Stimulated activated CD4-positive, alpha-beta T cell treated with anti-CD3 and anti-CD28 coated beads, Interleukin-12 subunit alpha, Interleukin-12 subunit beta, amount 100 ng/mL, for 24 hours (primary cell): ENCODE measurements around the gene ARL13B.
A peak's percentile ranks its signal among the peaks of the same experiment; 100 is the strongest.
"Not testable (repeated sequence)": the region's sequence is repeated elsewhere in the genome, so short reads cannot be mapped to it uniquely, and the experiment has no call there.

ENCODE experiments used
- DNase-seq, 2 experiments: peaks; one replicate each; pipeline ENCODE4 v3.0.0-alpha.2; 2020; ENCODE audit warnings: low read depth in 2 of 2

The ARL13B gene

DNA sequence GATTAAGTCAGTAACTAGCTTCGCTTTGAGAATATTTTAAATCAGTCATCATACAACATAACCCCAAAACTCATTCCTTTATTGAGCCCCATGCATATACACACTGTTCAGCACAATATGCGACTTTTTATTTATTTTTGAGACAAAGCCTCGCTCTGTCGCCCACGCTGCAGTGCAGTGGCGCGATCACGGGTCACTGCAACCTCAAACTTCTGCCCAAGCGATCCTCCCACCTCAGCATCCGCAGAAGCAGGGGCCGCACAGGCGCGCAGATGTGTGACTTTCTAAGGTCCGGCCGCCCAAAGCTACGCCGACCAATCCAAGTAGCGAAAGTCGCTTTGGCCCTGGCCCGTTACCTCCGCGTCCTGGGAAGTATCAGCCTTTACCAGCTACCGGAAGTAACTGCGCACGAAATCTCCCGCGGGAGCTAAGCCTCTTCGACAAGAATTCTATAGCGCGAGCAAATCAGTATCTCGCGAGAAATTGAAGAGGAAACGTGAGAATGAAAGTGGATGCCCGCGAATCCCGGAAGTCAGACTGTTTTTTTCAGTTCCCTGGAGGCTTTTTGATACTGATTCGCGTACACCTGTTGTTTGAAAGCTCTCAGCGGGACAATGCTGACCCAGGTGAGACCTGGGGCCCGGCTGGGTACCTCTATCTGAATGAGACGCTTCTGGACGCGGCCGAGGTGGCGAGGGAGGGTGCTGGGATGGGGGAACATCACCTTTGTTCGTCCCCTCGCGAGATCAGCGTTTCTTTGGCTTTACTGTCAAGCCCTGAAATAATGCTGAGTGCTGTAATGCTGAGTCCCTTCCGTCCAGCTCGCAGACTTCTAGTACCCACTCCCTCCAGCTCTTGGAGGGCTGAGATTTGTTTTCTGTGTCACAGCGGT, 82.8 kb downstream of the ARL13B start, which contains the start of the genes DHFR2 and NSUN3:
DHFR2 (minus strand) TSS at position 404 of the 892 bp plus-strand sequence. CDS start 1,405 bp downstream, outside the sequence.
NSUN3 (plus strand) TSS at position 549 of the 892 bp plus-strand sequence; CDS start at position 615, 66 bp downstream.
- DNase-seq, result peak; percentile 70 to 75

- DNase-seq, result no peak
These were observed 83.7 kb downstream of the ARL13B start for GRCh38 chr3:94063496-94064119.

DNA sequence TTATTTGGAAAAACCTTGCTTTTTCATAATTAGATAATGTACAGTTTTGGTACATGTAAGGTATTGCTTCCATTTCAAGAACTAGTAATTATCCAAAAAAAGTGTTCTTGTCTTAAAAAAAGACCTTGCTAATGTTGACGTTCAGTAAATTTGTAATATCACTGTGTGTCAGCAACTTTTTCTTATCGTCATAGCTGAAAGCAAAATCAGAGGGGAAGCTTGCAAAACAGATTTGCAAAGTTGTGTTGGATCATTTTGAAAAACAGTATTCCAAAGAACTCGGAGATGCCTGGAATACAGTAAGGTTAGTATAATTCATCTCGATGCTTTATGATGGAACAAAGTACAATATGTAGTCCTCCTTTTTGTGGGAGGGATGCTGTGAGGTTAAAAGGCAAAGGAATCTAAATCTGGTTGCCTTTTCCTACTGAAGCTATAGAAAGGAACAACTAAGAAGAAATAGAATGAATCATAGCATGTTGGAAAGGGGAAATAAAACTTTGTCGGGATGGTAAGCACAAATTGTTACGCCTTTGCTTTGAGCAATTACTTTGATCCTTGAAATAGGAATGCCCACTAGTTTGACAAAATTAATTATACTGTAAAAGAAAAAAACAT, 84.4 kb downstream of the ARL13B start:
- no peak for DNase-seq

DNA sequence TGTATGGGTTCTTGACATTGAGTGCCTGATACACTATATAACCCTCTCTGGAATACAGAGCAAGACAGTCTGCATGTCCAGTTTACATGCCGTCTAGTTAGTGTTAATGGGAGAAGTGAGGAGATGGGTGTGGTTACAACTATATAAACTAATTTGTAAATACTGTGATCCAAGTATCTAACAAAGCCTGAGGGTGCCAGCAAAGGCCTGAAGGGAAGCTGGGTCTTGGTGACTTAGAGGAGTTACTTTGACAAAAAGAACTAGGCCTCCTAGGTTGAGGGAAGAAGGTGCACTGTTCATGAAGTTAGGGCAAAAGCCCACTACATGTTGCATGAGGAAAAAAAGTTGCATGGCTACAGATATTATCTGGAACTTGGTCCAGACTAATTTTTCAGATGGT, 85.2 kb downstream of the ARL13B start:
- no peak for DNase-seq

DNA sequence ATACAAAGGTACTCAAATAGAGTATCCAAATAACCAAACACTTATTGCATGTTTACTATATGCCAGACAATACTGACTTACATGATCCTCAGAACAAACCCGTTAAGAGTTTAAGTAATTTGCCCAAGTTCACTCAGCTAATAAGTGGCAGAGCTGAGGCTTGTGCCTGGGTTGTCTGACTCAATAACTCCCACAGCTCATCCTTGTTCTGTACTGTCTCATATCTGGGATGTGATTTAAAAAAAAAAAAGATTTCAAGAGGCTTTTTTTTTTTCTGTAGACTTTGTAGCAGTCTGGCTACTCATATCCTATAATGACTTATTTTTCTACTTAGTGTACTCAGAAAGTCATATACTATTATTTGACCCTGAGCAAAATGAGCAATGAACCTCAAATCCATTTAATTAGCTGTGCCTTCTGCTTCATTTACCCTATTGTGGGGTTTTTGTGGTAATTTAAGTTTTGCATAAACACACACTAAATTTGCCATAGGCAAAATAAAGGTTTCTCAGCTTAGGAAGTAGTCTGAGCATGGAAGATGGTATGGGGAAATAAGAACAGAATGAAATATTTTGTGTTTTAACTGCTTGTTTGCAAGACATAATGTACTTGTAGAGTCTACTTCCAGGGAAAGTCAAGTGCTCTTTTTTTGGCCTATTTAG, 86.0 kb downstream of the ARL13B start:
- DNase-seq, result no peak

DNA sequence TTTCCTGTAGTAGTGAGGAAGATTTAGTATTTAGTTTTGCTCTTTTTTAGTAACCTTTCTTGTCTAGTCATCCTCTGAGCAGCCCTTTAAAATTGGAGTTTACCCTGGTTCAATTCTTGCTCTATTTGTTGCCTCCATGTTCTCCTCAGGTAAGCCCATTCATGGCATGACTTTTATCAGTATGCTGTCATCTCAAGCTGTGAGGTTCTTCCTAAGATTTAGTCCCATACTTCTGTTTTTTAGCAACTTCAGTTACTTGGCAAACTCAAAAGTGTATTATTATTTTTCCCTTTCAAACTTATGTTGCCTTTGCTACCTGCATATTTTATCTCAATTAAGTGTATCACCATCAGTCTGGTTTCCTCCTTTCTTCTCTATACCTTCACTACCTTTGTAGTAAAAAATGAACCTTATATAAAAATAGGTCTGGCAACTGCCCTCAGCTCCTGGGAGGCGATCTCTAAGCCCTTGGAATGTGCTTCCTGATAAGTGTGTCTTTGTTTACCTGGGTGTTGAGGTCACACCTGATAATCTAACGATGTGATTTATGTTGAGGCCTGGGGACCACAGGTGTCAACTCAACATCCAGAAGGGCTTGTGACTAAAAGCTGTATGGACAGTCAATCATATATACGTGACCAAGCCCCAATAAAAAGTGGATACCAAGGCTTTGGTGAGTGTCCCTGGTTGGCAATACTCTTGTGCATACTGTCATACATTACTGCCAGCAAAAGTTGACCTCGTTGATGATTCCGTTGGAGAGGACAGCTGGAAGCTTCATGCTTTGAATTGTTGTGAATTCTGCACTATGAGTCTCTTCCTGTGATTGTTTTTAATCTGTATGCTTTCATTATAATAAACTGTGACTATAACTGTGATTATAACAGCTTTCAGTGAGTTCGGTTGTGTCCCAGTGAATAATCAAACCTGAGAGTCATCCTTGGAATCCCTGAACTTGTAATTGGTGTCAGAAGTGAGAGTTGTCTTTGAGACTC, 86.8 kb downstream of the ARL13B start:
- no peak for DNase-seq

GRCh38 chr3:94069194-94069813, 89.3 kb downstream of the ARL13B start:
- no peak for DNase-seq

DNA sequence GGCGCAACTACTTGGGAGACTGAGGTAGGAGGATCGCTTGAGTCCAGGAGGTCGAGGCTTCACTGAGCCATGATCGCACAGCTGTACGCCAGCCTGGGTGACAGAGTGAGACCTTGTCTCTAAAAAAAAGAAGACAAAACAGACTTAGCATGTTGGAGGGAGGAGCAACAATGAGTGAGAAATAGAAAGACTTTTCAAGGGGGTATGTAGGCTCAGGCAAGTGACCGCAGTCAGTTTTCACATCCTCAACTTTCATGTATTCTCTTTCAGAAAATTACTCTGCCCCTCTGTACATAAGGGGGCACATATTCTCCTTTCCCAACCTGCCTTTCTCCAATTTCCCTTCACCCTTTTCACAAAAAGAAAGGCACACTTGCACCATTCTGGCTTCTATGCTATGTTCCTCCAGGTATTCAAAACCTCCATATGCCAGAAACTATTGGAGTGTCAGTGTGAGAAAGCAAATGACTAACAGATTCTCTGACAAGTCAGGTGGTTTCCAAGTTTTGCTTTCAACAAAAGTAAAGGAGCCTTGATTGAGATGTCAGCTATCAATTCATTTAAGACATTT, 90.5 kb downstream of the ARL13B start:
- DNase-seq, result no peak

GRCh38 chr3:94071713-94072284, 91.8 kb downstream of the ARL13B start:
- DNase-seq, result no peak

- DNase-seq, result no peak
These were observed 96.1 kb downstream of the ARL13B start for GRCh38 chr3:94076055-94076454.

GRCh38 chr3:94080552-94080951, 100.6 kb downstream of the ARL13B start:
- not testable (repeated sequence) for DNase-seq

GRCh38 chr3:94081884-94082283, 101.9 kb downstream of the ARL13B start:
- no peak for DNase-seq

DNA sequence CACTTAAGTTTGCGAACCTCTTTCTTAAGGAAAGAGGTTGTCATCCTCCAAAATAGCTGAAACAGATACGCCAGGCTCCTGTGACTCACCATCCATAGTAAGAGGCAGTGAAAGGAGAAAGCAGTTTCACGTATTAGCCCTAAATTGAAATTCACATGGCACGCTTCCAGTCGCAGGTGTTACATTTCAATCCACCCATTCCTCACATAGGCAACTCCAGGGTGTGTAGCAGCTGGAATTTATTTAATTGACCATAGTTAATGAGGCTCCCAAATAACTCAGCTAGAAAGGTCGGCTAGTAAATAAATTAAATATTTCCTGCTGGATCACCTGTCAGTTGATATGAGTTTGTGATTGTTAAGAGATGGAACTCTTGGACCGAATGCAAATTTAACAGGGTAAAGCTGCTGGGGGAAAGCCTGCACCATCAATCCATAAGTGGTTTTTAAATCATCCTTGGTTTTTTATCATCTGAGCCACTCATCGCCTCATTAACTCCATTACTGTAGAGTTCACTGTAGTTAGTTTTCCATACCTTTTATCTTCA, 102.5 kb downstream of the ARL13B start:
- no peak for DNase-seq

DNA sequence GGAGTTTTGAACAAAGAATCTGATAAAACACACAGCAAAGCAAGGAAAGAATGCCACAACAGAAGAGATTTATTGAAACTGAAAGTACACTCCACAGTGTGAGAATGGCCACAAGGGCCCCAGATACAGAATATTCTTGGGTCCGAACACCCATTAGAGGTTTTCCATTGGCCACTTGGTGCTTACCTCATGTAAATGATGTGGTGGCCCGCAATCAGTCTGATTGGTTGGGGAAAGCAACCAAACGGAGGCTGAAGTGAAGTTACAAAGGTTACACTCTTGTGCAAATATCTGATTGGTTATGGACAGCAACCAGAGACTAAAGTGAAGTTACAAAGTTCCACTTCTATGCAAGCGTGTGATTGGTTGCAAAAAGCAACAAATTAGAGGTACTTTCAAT, 103.3 kb downstream of the ARL13B start:
- DNase-seq, result no peak

GRCh38 chr3:94089126-94089525, 109.2 kb downstream of the ARL13B start:
- DNase-seq, result no peak

- DNase-seq, result no peak
These were observed 112.1 kb downstream of the ARL13B start for GRCh38 chr3:94092086-94092485.

- no peak for DNase-seq
These were observed 113.2 kb downstream of the ARL13B start for GRCh38 chr3:94093151-94093550.

DNA sequence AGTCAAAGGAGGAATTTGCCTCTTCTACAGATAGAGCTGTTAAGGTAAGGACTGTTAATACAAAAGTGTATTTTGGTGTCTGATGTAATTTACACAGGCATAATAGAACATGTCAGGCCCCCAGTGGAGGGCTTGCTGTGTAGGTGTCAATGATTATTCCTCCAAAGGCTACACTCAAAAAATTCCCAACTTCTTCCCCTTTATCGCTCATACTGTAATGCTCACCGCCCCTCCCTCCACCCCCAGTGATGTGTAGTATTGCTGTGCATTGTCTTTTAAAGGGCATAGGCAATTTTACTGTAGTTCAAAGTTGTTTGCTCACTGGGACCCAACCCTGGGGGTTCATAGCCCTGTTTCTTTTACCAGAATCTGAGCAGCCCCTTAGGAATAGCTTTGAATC, 115.2 kb downstream of the ARL13B start:
- DNase-seq, result no peak

DNA sequence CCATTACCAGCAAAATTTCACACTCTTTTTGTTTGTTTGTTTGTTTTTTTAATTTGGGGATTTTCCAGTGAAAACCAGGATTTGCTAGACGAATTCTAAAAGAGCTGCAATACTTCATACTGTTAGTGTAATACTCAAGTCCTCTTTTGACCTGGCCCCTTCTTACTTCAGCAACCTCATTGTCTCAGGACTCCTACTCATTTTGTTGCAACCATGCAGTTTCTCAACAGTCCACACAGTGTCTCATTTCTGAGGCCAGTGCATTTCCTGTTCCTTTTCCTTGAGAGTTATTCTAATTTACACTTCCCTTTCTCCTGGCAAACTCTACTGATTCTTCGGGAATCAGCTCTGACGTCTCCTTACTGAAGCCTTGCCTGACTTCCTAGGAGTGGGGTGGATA, 118.5 kb downstream of the ARL13B start:
- DNase-seq, result no peak
